ENCODE measurements around the gene ASAP2.
"Not testable (repeated sequence)": the region's sequence is repeated elsewhere in the genome, so short reads cannot be mapped to it uniquely, and the experiment has no call there.

Gene ASAP2

DNA sequence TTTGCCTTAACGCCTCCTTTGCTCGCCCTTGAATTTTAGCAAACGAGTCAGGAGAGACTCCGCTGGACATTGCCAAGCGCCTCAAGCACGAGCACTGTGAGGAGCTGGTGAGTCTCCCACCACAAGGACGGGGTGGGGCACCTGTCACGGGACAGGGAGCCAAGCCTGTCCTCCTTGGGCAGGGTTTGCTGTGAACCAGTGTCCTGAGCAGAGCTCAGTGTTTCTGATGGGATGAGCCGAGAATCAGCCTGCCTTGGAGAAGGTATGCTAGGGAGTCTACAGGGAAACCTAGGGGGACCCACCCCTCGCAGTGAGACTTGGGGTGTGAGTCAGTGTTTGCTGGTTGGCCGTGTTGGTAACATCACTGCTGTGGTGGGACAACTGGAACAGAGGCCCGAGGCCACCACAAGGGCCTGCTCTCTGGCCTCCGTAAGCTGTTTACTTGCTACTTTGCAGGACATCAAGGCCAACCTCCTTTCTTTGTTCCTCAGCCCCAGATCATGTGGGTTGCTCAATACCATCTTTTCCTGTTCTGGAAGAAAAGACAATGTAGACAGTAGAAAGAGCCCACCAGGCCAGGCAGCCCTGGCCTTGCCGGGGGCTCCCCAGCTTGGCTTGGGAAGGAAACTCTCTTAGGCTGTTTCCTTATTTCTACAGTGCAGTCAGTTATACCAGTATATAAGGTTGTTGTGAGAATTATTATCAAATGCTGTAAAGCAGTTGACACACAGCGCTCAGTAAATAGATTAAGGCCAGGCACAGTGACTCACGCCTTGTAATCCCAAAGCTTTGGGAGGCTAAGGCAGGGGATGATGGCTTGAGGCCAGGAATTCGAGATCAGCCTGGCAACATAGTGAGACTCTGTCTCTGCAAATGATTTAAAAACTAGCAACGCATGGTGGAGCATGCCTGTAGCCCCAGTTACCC lies 174.4 kb downstream of the ASAP2 start:
- DNase-seq (ENCODE audit: low spot score): no peak

DNA sequence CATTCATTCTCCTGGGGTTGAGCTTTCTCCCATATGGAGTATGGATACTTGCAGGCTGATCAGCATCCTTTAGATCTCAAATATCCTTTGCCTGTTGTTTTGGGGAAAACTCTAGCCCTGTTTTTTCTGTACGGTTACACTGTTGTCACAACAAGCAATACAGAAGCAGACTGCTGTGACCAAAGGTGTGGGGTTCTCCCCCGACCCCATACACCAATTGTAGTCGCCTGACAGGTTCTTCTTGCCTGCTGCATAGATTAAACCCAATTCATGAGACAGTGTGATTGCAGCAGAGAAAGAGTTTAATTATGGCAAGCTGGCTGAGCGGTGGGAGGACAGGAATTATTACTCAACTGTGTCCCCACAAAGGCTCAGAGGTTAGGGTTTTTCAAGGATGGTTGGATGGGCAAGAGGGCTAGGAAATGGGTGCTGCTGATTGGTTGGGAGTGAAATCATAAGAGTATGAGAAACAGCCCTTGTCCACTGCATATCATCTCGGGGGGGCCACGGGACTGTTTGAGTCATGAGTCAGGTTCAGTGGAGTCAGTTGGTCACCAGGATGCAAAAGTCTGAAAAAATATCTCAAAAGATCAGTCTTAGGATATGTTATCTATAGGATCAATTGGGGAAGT lies 176.1 kb downstream of the ASAP2 start:
- no peak for DNase-seq (ENCODE audit: low spot score)

DNA sequence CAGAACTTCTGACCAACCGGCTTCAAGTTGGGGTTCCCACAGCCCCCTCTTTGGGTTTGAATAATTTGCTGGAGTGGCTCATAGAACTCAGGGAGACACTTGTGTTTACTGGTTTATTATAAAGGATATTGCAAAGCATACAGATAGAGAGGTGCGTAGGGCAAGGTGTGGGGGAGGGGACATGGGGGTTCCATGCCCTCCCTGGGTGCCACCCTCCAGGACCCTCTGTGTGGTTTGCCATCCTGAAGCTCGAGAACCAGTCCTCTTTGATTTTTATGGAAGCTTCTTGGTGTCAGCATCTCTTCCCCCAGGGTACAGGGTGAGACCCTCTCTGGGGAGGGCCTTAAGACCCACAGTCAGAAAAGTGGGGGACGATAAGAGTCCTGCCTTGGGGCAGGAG lies 177.9 kb downstream of the ASAP2 start:
- no peak for DNase-seq (ENCODE audit: low spot score)

- no peak for DNase-seq (ENCODE audit: low spot score)
Measured at GRCh38 chr2:9385841-9386240, 179.2 kb downstream of the ASAP2 start.

DNA sequence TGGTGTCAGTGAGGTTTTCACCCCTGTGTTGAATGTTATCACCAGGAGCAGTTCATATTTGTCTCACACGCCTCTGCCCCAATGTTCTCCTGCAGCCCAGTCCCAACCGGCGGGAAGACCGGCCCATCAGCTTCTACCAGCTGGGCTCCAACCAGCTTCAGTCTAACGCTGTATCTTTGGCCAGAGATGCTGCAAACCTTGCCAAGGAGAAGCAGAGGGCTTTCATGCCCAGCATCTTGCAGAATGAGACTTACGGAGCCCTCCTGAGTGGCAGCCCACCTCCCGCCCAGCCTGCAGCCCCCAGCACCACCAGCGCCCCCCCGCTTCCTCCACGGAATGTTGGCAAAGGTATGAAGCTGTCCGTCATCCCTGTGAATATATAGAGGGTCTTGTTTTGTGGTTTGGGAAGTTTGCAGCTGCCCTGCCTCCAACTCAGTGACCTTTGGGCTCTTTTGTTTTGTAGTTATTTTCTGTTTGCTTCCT lies 181.6 kb downstream of the ASAP2 start:
- no peak for DNase-seq (ENCODE audit: low spot score)

DNA sequence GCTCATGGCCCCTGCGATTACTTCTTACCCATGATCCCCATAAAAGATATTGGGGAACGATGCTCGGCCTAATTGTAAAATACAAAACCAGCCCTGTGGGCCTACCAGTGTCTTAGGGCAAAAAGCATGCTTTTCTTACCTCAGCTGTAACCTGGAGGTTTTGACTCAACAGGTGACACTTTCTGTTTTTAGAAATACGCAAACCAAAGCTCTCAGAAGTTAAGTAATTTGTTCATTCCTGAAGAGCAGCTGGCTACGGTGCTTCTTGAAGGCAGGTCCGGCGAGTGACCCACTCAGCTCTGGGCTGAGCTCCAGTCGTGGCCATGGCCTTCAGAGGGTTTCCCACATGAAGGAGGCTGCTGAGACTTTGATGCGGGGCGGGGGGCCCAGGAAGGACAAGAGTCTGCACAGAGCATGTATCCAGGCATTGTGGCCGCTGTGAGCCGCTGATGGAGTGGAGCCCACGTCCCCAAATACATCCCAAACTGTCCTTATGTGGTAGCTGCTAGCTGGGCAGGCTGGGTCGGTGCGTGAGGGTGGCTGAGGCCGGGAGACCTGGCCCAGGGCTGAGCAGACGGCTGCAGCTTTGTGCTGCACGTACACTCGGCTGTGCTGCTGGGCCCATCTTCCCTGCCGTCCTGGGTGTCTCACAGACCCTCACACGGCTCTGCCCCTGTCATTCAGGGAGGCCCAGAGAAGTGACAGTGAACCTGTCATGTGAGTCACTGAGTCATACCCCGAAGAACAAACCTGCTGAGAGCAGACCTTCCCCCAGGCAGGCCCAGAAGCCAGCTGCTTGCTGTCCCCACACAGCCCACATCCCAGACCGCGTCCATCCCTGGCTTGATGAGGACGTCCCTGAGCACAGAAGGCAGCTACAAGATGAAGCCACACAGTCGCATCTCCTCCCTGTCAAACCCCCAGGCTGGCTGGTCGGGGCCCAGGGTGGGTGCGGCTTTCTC lies 182.6 kb downstream of the ASAP2 start:
- DNase-seq (ENCODE audit: low spot score): no peak

DNA sequence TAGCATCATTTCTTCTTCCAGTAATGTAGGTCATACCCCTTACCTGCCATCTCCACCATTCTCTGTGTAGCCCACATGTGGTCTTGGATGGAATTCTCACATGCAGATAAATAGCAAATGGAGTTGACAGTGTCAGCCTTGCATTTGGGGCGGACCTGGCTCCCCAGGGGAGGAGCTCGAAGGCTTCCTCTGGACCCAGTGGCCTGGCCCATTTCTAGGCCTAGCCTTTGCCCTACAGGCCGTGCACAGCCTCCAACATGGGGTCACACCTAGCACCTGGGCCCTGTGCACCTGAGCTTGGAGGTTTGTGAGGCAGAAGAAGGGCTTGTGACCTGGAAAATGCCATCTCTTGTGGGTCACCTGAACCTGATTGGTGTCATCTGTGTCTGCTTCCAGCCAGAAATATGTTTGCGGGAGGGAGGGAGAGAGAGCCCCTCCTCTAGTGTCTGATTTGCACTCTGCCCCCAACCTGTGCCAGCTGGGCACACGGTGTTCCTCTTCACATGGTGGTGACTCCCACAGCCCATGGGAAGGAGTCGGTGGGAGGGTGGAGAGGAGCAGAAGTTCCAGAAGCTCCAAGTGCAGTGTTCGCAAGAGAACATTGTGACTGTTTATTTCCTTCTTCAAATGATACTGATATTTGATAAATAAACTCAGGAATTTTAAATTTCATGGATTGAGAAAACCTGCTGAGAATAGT lies 183.7 kb downstream of the ASAP2 start:
- no peak for DNase-seq (ENCODE audit: low spot score)

DNA sequence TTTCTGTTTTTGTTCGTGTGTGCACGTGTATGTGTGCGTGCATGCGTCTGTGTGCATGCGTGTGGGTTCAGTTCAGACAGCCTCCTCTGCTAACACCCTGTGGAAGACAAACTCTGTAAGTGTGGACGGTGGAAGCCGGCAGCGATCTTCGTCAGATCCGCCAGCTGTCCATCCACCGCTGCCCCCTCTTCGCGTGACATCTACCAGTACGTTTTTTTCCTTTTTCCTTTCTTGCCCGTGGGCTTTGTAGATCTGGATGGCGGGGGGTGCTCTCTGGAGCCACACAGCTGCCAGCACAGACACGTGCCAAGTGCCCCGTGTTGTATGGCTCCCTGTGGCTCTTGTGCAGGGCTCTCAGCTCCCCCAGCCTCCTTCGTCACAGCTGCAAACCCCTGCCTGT lies 184.4 kb downstream of the ASAP2 start:
- no peak for DNase-seq (ENCODE audit: low spot score)

DNA sequence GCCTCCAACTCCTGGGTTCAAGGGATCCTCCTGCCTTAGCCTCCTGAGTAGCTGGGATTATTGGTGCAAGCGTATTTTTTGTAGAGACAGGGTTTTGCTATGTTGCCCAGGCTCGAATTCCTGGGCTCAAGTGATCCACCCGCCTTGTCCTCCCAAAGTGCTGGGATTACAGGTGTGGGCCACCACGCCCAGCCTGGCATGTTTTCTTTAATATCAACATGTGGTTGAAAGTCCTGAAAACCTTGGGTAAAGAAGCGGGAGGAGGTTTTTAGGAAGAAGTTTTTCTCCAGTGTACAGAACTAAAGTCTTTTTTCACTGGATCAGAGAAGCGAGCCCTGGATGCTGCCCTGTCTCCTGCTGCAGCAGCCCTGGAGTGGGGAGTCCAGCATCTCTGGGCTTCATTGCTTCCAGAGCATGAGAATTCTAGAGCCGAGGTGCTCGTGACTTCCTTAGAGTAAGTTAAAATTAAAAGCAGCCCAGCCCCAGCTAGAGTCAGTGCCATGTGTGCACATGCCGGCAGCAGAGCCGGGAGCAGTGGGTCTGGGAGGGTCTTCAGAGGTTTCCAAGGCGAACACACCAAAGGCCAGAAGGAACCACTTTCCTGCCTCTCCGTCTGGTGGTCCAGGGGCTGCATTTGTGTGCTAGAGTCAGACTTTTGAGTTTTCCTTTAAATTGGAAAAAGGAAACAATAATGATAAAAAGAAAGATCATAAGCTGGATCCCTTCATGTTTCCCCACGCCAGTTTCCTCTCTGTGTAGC lies 185.5 kb downstream of the ASAP2 start:
- no peak for DNase-seq (ENCODE audit: low spot score)

DNA sequence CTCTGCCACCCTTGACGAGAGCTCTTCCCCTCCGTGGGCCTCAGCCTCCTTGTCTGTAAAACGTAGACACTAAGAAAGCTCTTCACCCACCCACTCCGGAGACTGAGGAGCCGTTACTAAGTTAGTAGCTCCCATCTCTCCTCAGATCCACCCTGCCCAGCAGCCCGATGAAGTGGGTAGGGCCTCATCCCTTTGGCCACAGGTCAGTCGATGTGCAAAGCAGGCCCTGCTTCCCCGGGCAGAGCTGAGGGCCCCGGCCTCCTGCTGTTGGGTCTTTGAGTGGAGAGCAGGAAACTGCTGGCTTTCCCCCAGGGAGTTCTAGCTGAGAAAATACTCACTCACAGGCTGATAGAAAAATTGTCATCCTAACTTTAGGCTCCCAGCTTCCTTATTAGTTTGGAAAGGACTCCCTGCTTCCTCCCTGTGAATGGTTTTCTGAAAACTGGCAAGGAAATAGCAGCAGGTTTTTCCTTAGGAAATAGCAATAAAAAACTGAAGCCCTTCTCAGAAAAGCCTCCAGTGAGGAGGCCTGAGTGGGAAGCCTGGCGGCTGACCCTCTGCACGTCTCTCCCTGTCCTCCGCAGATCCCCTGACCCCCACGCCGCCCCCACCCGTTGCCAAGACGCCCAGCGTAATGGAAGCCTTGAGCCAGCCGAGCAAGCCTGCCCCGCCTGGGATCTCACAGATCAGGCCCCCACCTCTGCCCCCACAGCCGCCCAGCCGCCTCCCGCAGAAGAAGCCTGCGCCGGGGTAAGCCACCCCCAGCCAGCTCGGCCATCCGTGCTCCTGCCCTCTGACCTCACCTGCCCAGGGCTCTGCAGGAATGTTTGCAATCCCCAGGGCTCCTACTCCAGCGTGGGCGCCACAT lies 186.5 kb downstream of the ASAP2 start:
- no peak for DNase-seq (ENCODE audit: low spot score)

GRCh38 chr2:9394816-9395215 lies 188.2 kb downstream of the ASAP2 start:
- DNase-seq (ENCODE audit: low spot score): no peak

GRCh38 chr2:9397201-9397600 lies 190.6 kb downstream of the ASAP2 start:
- no peak for DNase-seq (ENCODE audit: low spot score)

GRCh38 chr2:9398251-9398650 lies 191.6 kb downstream of the ASAP2 start:
- DNase-seq (ENCODE audit: low spot score): not testable (repeated sequence)

DNA sequence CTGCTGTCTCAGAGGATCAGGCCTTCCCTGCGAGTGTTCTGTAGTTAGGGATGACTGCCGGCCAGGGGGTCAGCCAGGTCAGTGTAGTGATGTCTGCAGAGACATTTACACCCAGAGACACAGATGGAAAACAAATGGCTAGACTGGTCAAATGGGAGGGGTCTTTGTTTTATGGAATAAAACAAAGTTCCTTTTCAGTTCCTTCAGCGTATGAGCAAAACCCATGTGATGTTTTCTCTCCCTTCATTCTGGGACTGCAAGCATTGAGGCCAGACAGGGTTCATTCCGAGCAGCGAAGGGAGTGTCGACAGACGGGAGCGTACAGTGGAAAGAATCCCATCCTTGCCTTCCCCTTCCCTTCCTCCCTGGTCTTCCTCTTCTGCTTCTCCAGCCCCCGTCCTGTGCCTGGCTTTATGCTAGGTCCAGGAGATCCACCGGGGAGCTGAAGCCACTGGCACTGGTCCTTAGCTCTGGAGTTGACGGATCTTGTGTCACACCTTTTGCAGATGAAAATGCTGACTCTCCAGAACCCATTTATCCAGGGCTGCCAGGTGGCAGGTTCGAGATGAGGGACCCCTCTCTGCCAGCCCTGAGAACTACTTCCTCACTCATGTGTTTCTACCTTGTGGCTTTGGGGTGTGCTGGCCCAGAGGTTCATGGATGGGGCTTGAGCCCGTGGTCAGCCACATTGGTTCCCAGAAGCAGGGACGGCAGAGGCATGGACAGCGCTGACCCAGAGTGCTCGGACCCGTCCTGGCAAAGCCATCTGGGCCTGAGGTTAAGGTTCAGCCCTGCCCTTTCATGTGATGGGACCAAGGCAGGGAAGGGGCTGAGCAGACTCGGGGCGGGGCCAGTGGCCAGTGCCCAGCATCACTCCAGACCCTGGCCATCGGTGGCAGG lies 192.5 kb downstream of the ASAP2 start:
- DNase-seq (ENCODE audit: low spot score): no peak

GRCh38 chr2:9400268-9401058 lies 193.9 kb downstream of the ASAP2 start:
- DNase-seq (ENCODE audit: low spot score): no peak

- DNase-seq (ENCODE audit: low spot score): no peak
Measured at GRCh38 chr2:9401059-9401547, 194.5 kb downstream of the ASAP2 start.

- no peak for DNase-seq (ENCODE audit: low spot score)
Measured at GRCh38 chr2:9401646-9402371, 195.2 kb downstream of the ASAP2 start.
